ENCODE measurements around the gene ZCCHC2. TPM values are rescaled to one million over a fixed set of nuclear protein-coding genes. Genes with fewer than 3 reads are reported as not detected.

Gene ZCCHC2
- total and polyA plus RNA-seq, 2 of the 13 experiments (the other 11 are each of a cell fraction or from before 2014, with no cell fraction given), result 62.5 to 76.1 TPM

GRCh38 chr18:62566818-62567217 lies 44.0 kb downstream of the ZCCHC2 start:
- no peaks in the 10 kb centered on the region for H3K9me3 ChIP-seq (ENCODE audit: low read length)
- H3K9ac ChIP-seq (ENCODE audit: insufficient read depth, low read depth, low read length), result no peak overlapping the region
- in situ Hi-C loops (cut with HindIII; ENCODE audit: extremely low pct_ligation_motif_present, low pct_unique_long_range_greater_than_20kb) (no loop called here), intact Hi-C loops (cut with micrococcal nuclease; ENCODE audit: unreplicated experiment) (no loop called here)
- FAIRE-seq (no peak), DNase-seq (ENCODE audit: low spot score) (no peak), ATAC-seq (no peak)
- ChIA-PET CTCF (ENCODE audit: low intra/inter-chr PET ratio, low total read pairs) (interaction anchor here (1.2 kb wide), 1 partner anchor 141 kb away, joined by 5 read pairs; no protein-coding TSS in a partner anchor), POLR2A (no interaction called here)
- no peak overlapping the region for H3K4me2 ChIP-seq (ENCODE audit: low read depth, low read length)
- no peaks in the 10 kb centered on the region for H4K20me1 ChIP-seq (ENCODE audit: insufficient read depth, low read length)
- 98% methylated on average over 4 of the region's 4 CpGs for WGBS (ENCODE audit: low lambda C conversion rate)
- peaks cover 17 to 80% of the 10 kb centered on the region in 2 experiments for H3K36me3 ChIP-seq (replicated peaks in 1 of 2; ENCODE audit: control insufficient read depth in 1 of 2, insufficient read depth in 2 of 2, low read length in 2 of 2)
- H3K27me3 ChIP-seq (ENCODE audit: control insufficient read depth in 1 of 2, insufficient read depth in 2 of 2, low read length in 2 of 2), result no peaks in the 10 kb centered on the region
- TF ChIP-seq ATF7 (IDR thresholded peaks at IDR 0.05) (no peak), ATF7 (CRISPR knock-in tag; IDR thresholded peaks at IDR 0.05) (no peak), ZNF20 (CRISPR knock-in tag; IDR thresholded peaks at IDR 0.05) (no peak), MXI1 (IDR thresholded peaks at IDR 0.05; ENCODE audit: borderline replicate concordance, low read depth, low read length) (no peak), ZBTB8A (CRISPR knock-in tag; IDR thresholded peaks at IDR 0.05; ENCODE audit: borderline replicate concordance, low read depth) (no peak), EP300 (IDR thresholded peaks at IDR 0.05; ENCODE audit: low read depth in 2 of 2, low read length in 2 of 2) (no peak), EP300 (CRISPR knock-in tag; IDR thresholded peaks at IDR 0.05; ENCODE audit: borderline replicate concordance) (no peak), PHF5A (CRISPR knock-in tag; IDR thresholded peaks at IDR 0.05; ENCODE audit: low read depth, unreplicated experiment) (no peak), POLR2AphosphoS5 (IDR thresholded peaks at IDR 0.05; ENCODE audit: low read depth, low read length) (no peak), REXO4 (CRISPR knock-in tag; IDR thresholded peaks at IDR 0.05; ENCODE audit: borderline replicate concordance) (no peak), MAFK (conservative IDR thresholded peaks at IDR 0.05 in 1 of 2, IDR thresholded peaks at IDR 0.05 in 1 of 2; ENCODE audit: low read length in 2 of 2) (peak; percentile 44 to 84; a peak in 2 of 4 replicates), MAFF (IDR thresholded peaks at IDR 0.05; ENCODE audit: low read depth, low read length) (peak; percentile 69; the same call in 1 of the 2 replicates), MED1 (CRISPR knock-in tag; IDR thresholded peaks at IDR 0.05) (no peak)
- TF ChIP-seq, protein P1, sequence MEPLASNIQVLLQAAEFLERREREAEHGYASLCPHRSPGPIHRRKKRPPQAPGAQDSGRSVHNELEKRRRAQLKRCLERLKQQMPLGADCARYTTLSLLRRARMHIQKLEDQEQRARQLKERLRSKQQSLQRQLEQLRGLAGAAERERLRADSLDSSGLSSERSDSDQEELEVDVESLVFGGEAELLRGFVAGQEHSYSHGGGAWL (CRISPR knock-in tag; IDR thresholded peaks at IDR 0.05), result no peak
- H3K4me1 ChIP-seq (ENCODE audit: insufficient read depth, low read length), result no peaks in the 10 kb centered on the region
- no peak overlapping the region for H2AFZ ChIP-seq (ENCODE audit: low read length)
- H3K79me2 ChIP-seq (ENCODE audit: insufficient read depth, low read length), result no peaks in the 10 kb centered on the region
- no TSS peak for BruUV-seq (replicated peaks)
- H3K27ac ChIP-seq (ENCODE audit: extremely low read length, insufficient read depth, low read length), result no peak overlapping the region
- no peak overlapping the region for H3K4me3 ChIP-seq (replicated peaks in 1 of 3; ENCODE audit: insufficient read depth in 1 of 3, low read depth in 2 of 3, low read length in 3 of 3)
